Measurements from ENCODE around the gene TNPO2. TPM values are rescaled to one million over a fixed set of nuclear protein-coding genes. Genes with fewer than 3 reads are reported as not detected.
"Not testable (repeated sequence)": the region's sequence is repeated elsewhere in the genome, so short reads cannot be mapped to it uniquely, and the experiment has no call there.

The TNPO2 gene
- total RNA-seq, 1 donor from 2014 or later: 60.2 TPM

DNA sequence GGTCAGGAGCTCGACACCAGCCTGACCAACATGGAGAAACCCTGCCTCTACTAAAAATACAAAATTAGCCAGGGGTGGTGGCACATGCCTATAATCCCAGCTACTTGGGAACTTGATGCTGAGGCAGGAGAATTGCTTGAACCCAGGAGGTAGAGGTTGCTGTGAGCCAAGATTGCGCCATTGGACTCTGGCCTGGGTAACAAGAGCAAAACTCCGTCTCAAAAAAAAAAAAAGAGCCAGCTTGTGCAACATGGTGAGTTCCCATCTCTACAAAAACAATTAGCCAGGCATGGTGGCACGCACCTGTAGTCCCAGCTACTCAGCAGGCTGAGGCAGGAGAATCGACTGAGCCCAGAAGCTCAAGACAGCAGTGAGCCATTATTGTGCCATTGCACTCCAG lies 45.7 kb downstream of the TNPO2 start:
- not testable (repeated sequence) for DNase-seq (ENCODE audit: extremely low read depth, low read depth, low spot score)

DNA sequence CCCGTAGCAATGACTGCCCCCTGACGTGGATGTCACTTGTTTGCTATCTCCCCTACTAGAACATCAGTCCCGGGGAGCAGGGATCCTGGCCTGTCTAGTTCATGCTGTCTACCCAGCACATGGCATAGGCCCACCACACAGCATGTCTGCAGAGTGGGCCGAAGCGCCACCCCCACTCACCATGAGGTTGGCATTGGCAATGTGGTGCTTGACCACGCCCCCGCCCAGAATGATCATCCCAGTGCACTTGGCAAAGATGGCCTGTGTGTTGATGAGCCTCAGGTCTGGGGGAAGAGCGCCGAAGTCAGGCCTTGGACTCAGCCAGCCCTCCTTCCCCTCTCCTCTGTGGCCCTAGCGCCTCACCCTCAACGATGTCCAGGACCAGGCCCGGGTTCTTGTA lies 46.8 kb downstream of the TNPO2 start:
- DNase-seq (ENCODE audit: extremely low read depth, low read depth, low spot score): no peak

DNA sequence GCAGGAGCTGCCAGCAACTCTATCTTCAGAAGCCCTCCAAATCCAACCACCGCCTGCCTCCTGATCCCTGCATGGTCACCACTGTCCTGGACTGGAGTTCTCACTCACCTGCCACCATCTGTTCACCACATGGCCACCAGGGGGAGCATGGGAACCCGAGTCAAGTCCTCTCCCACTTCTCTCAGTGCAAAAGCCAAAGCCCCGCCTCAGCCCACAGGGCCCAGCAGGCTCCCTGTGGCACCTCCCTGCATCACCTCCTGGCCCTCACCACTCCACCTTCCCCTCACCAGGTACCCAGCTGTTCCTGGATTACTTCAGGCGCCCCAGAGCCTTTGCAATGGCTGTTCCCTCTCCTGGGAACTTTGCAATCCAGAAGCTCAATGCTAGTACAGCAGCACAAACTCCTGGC lies 47.3 kb downstream of the TNPO2 start:
- no peak for DNase-seq (ENCODE audit: extremely low read depth, low read depth, low spot score)

DNA sequence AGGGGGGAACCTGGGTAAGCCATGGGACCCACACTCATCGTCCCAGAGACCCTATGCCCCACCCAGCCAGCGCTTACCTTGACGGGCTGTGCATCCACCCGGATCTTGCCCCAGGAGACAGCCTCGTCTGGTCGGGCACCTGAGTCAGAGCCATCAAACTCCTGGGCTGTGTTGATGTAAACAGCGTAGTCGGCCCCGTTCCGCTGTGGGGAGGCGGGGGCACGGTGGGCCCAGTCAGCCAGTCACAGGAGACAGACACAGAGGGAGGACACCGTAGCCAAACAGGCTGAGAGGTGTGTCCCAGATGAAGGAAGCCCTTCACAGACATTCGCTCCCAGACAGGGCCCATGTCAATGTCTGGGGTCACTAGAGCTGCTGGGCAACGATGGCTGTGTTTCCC lies 47.8 kb downstream of the TNPO2 start:
- no peak for DNase-seq (ENCODE audit: extremely low read depth, low read depth, low spot score)

DNA sequence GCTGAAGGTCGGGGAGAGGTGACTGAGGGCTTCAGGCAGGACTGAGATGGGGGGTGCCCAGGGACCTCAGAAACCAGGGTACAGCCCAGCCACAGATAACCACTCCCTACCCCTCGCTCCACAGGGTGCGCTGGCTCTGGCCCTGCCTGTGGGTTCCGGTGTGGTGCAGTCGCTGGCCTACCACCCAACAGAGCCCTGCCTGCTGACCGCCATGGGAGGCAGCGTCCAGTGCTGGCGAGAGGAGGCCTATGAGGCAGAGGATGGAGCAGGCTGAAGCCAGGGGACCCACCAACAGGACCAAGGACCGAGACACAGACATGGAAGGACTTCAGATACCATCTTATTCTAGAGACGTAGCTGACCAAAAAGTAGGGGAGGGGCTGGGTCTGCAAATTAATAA lies 48.3 kb downstream of the TNPO2 start:
- no peak for DNase-seq (ENCODE audit: extremely low read depth, low read depth, low spot score)

DNA sequence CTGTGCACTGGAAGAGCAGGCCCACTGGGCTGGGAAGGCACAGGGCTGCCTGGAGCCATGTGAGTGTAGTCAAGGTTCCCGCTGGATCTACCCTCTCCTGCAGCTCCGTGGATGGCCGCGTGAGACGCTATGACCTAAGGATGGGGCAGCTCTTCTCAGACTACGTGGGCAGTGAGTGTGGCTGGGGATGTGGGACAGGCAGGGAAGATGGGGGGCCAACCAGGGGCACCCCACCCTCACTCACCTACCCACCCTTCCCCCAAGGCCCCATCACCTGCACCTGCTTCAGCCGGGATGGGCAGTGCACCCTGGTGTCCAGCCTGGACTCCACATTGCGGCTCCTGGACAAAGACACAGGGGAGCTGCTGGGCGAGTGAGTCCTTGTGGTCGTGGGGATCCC lies 51.0 kb downstream of the TNPO2 start:
- no peak for DNase-seq (ENCODE audit: extremely low read depth, low read depth, low spot score)

DNA sequence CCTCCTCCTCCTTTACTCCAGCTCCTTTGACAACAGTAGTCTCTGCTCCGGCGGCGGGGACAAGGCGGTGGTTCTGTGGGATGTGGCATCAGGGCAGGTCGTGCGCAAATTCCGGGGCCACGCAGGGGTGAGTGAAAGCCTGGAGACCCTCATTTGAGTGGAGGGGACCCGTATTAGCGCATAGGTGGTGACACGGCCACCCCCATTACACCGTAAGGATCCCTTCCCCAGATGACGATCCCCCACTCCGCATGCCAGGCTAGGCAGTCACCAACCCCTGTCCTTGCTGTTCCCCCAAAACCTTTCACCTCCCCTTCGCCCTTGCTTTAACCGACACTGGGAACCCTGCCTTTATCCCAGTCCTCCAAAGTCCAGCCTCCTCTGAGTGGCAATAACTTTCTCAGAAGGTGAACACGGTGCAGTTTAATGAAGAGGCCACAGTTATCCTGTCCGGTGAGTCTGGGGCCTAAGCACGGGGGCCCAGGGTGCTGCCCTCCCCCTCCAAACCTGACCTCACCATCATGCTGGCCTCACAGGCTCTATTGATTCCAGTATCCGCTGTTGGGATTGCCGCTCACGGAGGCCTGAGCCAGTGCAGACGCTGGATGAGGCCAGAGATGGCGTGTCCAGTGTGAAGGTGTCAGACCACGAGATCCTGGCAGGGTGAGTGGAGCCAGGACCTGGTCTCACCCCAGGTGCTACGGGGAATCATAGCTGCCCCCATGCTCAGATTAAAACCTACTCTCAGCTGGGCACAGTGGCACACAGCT lies 53.4 kb downstream of the TNPO2 start:
- no peak for DNase-seq (ENCODE audit: extremely low read depth, low read depth, low spot score)

DNA sequence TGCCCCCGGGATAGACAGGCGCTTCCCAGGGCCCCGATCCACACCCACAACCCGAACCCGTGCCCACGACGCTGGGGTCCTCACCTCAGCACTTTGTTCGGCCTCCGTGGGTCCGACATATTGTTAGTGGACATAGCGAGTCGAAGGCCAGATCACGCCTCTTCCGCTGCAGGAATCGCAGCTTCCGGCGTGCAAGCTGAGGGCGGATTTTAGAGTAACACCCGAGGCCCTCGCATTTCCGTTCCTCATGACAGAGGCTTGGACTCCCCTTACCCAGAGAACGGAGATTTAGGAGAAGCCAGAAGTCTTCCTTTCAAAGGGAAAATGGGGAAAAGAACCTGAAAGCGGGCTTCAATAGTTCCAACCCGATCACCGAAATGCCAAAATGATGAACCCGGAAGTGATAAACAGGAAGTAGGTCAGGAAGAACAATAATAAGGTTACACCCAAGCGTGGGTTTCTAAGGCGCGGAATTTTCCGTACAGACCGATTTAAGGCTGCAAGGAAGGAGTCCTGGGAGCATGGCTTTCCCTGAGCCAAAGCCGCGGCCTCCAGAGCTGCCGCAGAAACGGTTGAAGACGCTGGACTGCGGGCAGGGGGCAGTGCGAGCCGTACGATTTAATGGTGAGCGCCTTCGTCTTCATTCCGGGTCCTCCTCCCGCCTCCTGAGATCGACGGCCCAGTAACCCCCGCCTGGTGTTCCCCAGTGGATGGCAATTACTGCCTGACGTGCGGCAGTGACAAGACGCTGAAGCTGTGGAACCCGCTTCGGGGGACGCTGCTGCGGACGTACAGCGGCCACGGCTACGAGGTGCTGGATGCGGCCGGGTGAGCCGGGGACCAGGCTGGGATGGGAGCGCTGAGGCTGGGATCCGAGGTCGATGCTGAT lies 54.2 kb downstream of the TNPO2 start:
- peak; percentile 74 for DNase-seq (ENCODE audit: extremely low read depth, low read depth, low spot score)

DNA sequence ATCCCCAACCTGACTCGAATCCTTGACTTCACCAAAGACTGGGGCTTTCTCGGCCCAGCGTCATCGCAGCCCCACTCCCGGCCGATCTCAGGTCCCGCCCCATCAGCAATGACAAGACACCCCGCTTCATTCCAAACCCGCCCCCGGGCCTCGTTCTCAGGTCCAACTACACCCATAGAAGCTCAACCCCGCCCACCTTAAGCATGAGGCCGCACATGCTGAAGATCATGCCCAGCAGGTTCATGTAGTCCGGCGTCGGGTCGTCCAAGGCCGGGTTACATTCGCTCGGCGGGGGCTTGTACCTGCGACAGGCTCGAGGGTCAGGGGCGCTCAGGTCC lies 54.8 kb downstream of the TNPO2 start:
- no peak for DNase-seq (ENCODE audit: extremely low read depth, low read depth, low spot score)

DNA sequence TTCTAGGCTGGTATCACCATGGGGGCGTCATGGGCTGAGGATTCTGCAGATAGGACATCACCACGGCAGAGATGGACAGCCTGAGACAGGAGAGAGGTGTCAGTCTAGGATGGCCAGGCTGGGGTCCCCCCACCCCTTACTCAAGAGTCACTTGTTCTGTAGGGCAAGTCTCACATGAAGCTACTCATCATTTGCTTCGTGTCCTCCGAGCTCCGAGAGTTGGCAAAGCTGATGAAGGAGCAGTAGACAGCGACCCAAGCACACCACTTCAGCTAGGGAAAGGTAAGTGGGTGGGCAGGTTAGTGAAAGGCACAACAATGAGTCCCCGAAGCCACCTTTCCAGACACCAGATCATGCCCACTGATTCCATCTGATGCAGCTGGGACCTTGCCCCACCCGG lies 55.4 kb downstream of the TNPO2 start:
- no peak for DNase-seq (ENCODE audit: extremely low read depth, low read depth, low spot score)

DNA sequence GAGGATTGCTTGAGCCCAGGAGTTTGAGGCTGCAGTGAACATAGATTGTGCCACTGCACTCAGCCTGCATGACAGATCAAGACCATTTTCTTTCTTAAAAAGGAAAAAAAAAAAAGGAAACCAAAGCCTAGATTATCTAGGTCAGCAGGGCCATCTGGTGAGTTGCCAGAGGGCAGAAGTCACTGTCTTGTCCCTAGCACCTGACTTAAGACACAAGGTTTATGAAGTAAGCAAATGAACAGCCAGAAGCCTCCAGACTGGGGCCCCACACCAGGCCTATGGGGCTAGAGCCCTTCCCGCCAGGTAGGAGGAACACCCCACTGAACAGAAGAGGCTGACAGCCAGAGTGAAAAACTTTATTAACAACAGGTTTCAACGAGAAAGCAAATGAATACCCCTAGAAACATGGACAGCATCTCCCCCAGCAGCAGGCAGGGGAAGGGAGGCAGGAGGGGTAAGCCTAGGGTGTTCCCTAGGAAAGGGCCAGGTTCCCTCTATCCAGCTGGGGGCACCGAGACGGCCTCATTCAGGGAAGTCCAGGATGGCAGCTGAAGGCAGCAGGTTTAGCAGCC lies 55.9 kb downstream of the TNPO2 start:
- no peak for DNase-seq (ENCODE audit: extremely low read depth, low read depth, low spot score)

DNA sequence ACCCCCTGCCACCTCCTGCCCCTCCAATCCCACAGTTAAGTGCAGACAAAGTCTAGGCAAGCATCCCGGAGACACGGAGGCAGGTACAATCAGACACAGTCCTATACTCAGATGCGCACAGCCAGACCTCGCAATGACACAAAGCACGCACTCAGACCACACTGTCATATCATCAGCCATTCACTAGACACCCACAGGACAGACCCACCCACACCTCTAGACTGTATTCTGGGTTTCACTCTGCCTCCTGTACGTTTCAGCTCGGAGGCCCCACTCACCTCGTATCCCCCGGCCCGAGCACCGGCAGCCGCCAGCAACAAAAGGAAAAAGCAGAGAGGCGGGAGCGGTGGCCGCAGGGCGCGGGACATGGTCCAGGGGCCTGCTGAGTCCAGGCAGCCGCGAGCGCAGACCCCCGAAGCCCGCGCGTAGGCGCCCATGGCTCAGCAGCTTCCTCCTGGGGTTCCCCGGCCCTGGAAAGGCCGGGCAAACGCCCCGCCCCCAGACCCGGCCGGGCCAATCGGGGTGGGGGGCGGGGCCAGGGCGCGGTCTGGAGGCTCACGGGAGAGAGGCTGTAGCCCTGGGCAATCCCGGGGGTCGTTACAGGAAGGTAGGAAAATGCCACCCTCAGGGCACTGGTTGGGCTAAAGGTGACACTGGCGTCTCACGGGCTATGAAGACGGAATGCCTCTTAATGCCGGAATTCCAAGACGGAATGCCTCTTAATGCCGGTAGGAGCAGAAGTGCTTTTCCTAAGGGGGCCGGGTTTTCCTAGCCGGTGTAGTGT lies 57.3 kb downstream of the TNPO2 start, which contains the start of the genes MAN2B1 and WDR83:
Gene MAN2B1 (minus strand): TSS at position 478 of the 784 bp plus-strand sequence. CDS start 41 bp downstream, at position 437.
Gene WDR83 (plus strand): TSS at position 543 of the 784 bp plus-strand sequence. CDS start 2,984 bp downstream, outside the sequence.
- no peak for DNase-seq (ENCODE audit: extremely low read depth, low read depth, low spot score)

DNA sequence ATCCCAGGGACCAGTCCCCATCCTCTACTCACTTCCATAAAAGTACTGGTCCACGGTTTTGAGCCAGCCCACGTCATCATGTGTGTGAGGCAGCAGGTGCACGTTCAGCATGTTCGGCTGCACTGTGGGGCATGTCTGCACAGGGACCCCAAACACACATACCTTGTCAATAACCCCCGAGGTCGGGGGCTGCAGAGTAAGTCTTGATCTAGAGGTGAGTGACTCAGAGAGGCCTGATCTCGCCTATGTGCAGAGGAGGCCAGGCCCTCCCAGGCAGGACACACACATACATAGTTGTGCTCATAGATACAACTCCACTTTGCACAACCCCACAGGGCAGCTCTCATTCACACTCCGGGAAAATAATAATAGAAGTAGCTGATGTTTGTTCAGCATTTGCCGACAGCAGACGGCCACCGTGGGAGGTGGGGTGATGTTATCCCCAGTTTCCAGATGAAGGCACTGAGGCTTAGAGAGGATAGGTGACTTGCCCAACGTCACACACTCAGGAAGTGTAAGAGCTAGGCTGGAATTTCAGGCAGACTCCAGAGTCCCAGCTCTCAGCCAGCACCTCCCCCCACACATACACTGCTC lies 58.0 kb downstream of the TNPO2 start:
- no peak for DNase-seq (ENCODE audit: extremely low read depth, low read depth, low spot score)

DNA sequence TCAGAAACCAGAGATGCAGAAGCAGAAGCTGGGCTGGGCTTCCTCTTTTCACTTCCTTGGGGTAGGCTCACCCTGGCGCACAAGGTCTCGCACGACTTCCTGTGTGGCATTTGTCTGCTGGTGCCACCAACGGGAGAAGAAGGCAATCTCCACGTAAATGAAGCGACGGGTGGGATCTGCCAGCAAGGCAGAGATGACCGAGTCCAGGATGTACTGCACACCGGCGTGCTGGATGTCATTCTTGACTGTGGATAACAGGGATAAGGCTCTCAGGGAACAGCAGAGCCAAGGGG lies 58.5 kb downstream of the TNPO2 start:
- no peak for DNase-seq (ENCODE audit: extremely low read depth, low read depth, low spot score)

DNA sequence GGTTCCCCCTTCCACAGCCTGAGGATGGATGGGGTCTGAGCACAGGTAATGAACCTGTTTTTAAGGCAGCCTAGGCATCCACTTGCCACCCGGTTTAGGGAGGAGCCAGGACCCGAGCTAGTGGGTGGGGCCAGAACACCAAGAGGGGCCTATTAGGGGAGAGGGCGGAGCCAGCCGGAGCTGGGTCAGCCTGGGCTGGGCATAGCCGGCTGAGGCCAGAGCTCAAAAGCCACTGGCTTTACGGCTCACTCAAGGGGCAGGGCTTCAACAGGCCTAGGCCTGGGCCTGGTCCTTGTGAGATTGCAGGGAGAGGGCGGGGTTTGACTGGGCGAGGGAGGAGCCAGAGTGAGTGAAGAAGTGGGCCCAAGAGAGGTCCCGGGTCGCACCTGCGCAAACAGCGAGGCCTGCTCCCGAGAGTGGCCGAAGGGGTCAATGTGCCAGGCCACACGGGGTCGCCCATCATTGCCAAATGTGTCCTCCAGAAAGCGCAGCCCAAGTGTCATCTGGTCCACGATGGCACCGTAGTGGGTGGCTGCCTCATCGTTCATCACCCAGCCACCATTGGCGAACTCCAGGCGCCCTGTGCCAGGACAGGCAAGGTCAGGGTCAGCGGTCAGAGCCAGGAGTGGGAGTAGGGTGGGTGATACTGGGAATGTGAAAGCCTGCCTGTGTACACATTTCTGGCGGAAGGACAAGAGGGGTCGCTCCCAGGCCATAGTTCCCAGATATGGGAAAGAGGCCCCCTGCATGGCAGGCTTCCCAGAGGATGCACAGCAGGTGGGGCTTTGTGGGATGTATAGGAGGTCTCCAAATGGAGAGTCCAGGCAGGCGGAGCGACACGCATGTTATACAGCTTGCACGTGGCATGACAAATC lies 59.1 kb downstream of the TNPO2 start:
- no peak for DNase-seq (ENCODE audit: extremely low read depth, low read depth, low spot score)

DNA sequence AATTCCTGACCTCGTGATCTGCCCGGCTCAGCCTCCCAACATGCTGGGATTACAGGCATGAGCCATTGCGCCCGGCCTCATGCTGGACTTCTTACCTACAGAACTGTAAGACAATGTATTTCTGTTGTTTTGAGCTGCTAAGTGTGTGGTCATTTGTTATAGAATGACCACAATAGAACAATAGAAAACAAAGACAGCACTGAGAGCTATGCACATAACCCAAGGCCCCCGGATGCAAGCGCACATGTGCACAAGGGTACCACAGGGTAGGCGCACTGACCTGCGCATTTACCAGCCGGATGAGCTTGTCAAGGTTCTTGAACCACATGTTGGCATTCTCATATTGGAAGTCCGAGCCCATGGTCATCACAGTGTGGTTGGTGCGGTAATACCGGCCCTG lies 62.8 kb downstream of the TNPO2 start:
- DNase-seq (ENCODE audit: extremely low read depth, low read depth, low spot score): no peak

DNA sequence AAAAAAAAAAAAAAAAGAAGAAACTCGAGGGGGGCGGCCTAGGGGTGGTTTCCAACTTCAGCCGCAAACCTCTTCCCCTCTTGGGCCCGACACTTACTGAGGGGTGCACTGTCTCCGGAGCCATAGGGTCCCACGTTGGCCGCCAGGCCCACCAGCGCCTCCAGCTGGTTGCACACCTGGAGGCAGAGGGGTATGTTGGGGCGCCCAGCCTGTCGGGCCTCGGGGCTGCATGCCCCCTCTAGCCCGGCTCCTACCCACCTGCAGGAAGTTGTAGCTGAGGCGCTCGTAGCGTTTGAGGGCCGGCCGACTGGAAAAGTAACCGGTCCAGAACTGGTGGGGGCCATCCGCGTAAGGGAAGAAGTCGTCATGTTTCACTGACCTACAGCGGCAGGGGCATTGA lies 65.8 kb downstream of the TNPO2 start:
- DNase-seq (ENCODE audit: extremely low read depth, low read depth, low spot score): no peak

DNA sequence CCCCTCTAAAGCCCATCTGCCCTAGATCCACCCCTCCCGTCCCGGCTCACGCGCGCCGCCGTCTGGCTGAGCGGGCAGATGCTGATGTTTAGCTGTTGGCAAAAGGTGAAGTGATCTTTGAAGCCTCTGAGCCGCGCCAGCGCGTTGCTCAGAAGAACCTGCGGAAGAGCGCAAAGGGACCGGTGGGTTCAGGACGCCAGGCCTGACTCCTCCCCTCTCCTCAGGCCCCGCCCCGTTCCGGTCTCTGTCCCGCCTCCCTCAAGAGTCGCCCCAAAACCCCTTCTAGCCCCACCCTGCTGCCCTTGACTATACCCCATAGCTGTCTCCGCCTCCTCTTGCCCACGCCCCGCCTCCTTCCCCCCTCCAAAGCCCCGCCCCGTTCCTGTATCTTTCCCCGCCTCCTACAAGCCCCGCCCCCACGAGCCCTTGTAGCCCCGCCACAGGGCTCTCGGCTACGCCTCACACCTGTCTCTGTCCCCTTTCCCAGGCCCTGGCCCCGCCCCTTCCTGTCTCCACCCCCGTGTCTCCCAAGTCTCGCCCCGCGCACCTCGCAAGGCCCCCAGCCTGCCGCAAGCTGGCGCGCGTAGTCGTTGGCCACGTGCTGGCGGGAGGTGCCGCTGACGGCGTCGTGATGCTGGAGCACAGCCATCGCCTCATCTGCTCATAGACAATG lies 66.7 kb downstream of the TNPO2 start:
- DNase-seq (ENCODE audit: extremely low read depth, low read depth, low spot score): no peak

DNA sequence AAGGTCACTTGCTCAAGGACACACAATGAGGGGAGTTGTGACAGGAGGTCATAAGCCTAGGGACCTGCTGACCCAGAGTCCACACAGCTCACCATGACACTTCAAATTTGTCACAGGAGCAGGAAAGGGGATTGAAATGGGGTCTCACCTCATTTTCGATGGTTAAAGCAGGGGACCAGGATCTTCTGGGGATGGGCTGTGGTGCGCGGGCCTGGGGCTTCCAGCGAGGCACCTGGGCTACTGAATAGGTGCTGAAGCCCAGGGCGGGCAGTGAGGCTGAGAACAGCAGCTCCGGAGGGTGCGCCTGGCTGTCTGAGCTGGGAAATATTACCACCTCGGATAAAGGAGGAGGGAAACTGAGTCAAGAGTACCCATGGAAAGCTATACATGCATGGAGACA lies 68.2 kb downstream of the TNPO2 start:
- no peak for DNase-seq (ENCODE audit: extremely low read depth, low read depth, low spot score)
